Thymus (tissue), 11 donors: ENCODE measurements around the gene PCDHGC4. TPM values are rescaled to one million over a fixed set of nuclear protein-coding genes. Genes with fewer than 3 reads are reported as not detected.

ENCODE experiments used
- DNase-seq, 9 donors: peaks; one replicate each; pipeline ENCODE4 v3.0.0-alpha.2; 2013; ENCODE audit warnings: low spot score in 9 of 9, low read depth in 6 of 9, missing footprints in 1 of 9
- H3K27ac ChIP-seq, 2 donors: one replicate each; pipeline ENCODE4 v1.5.1; 2013; ENCODE audit warnings: control low read depth in 1 of 2, low read depth in 1 of 2, low read length in 1 of 2, mild to moderate bottlenecking in 1 of 2, moderate library complexity in 1 of 2
- H3K27me3 ChIP-seq, 2 donors: one replicate each; pipeline ENCODE4 v1.5.1; 2013; ENCODE audit warnings: low read length in 1 of 2; ENCODE audit not compliant: control insufficient read depth in 2 of 2, insufficient read depth in 1 of 2
- H3K36me3 ChIP-seq, 2 donors: one replicate each; pipeline ENCODE4 v1.5.1; 2013; ENCODE audit warnings: low read length in 1 of 2, mild to moderate bottlenecking in 1 of 2, moderate library complexity in 1 of 2; ENCODE audit not compliant: control insufficient read depth in 2 of 2, insufficient read depth in 2 of 2
- H3K4me1 ChIP-seq, 2 donors: one replicate each; pipeline ENCODE4 v1.5.1; 2013; ENCODE audit warnings: low read length in 2 of 2; ENCODE audit not compliant: control insufficient read depth in 2 of 2, insufficient read depth in 2 of 2
- H3K4me3 ChIP-seq, 2 donors: one replicate each; pipeline ENCODE4 v1.5.1; 2013; ENCODE audit warnings: low read length in 2 of 2, control low read depth in 1 of 2, mild to moderate bottlenecking in 1 of 2
- H3K9me3 ChIP-seq, 2 donors: one replicate each; pipeline ENCODE4 v1.5.1; 2013; ENCODE audit warnings: low read length in 1 of 2, mild to moderate bottlenecking in 1 of 2; ENCODE audit not compliant: control insufficient read depth in 2 of 2, insufficient read depth in 1 of 2
- WGBS: extraction: QIAGEN DNeasy Blood & Tissue Kit; methylation state at CpG from one replicate; pipeline ENCODE4 v1.1.7; 2013; 5-methylcytosine and 5-hydroxymethylcytosine counted together
- polyA plus RNA-seq: library from polyadenylated mRNA; stranded (reverse); fragments of 200-250 nt; gene quantifications from one replicate; pipeline ENCODE4 v1.2.3, GENCODE V29; 2013
- total RNA-seq: library from RNA; stranded (reverse); fragments of 120-200 nt; gene quantifications from one replicate; pipeline ENCODE4 v1.2.4, GENCODE V29; 2013
- donor health status: healthy.

The PCDHGC4 gene
- total and polyA plus RNA-seq, 2 donors: 0.05 to 0.19 TPM

DNA sequence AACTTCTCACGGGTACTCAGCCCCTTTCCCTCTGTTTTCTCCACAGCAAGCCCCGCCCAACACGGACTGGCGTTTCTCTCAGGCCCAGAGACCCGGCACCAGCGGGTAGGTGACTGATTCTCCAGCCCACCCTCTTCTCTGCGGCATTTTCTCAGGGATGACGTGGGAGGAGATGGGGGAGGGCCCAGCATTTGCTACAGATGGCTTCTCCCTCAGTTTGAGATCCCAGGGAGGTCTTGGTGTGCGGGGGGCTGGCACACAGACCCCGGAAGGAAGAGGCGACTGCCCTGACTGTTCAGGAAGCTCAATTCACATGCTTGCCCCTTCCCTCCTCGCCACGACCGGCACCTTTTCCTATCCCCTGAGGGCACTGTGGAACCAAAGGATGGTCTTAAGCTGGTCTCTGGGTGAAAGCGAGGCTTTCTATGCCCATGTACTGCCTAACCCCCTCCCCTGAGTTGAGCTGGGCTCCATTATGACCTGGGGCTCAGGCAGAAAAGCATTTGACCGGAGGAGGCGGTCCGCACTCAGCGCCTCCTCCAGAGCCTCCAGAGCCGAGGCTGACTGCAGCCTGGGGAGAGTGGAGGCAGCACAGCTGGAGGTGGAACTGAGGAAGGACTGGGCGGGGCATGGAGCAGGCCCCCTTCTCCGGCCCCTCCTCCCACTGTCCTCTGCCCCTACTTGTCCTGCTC lies 10.1 kb downstream of the PCDHGC4 start:
- H3K4me3 ChIP-seq: peak overlapping the region in 1 of 2 donors; percentile 4
- H3K27ac ChIP-seq: no peak overlapping the region
- H3K9me3 ChIP-seq: peaks cover 0 to 7% of the 10 kb centered on the region in 2 donors
- peaks cover 0 to 38% of the 10 kb centered on the region in 2 donors for H3K4me1 ChIP-seq
- peaks cover 34 to 65% of the 10 kb centered on the region in 2 donors for H3K27me3 ChIP-seq
- no peak for DNase-seq
- 43% methylated on average over 22 of the region's 22 CpGs for WGBS
- no peaks in the 10 kb centered on the region for H3K36me3 ChIP-seq

DNA sequence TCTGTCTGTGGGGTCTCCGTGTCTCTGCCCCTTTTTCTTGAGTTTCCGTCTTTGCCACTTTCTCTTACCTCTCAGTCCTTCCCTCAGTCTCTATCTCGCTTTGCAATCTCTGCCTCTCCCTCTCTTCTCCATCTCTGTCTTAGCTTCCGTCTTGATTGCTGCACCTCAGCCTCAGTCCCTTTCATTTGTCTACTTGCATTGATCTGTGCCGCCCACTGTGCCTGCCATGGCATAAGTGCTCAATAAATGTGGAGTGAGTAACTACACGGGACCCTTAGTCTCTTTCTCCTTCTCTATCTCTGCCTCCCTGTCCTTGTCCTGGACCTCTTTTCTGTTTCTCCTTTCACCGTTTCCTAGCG lies 10.6 kb downstream of the PCDHGC4 start:
- Histone ChIP-seq H3K27me3 (peaks cover 30 to 60% of the 10 kb centered on the region in 2 donors), H3K36me3 (no peaks in the 10 kb centered on the region), H3K4me1 (peaks cover 0 to 38% of the 10 kb centered on the region in 2 donors), H3K27ac (no peak overlapping the region), H3K4me3 (no peak overlapping the region), H3K9me3 (peaks cover 0 to 7% of the 10 kb centered on the region in 2 donors)
- 82% methylated on average over 8 of the region's 8 CpGs for WGBS
- DNase-seq: no peak

DNA sequence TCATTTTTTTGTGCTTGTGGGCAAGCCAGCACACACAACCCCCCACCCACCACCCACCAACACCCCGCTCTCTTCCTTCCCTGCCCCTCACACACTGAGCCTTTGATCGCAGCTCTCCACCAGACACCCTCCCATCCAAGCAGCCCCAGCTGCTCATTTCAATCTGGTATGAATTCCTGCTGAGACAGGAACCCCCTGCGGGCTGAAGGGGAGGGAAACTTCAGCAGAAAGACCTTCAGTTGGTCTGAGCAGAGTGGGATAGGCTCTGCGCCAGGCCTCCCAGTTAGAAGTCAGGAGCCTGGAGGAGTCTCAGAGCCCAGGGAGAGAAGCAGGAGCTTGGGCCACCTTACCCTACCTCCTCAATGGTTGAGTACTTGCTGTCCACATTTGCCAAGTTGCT lies 11.2 kb downstream of the PCDHGC4 start:
- Histone ChIP-seq H3K4me3 (no peak overlapping the region), H3K27ac (no peak overlapping the region), H3K36me3 (no peaks in the 10 kb centered on the region), H3K4me1 (peaks cover 0 to 37% of the 10 kb centered on the region in 2 donors), H3K27me3 (peaks cover 28 to 54% of the 10 kb centered on the region in 2 donors), H3K9me3 (peaks cover 0 to 7% of the 10 kb centered on the region in 2 donors)
- 71% methylated on average over 4 of the region's 4 CpGs for WGBS
- no peak for DNase-seq

DNA sequence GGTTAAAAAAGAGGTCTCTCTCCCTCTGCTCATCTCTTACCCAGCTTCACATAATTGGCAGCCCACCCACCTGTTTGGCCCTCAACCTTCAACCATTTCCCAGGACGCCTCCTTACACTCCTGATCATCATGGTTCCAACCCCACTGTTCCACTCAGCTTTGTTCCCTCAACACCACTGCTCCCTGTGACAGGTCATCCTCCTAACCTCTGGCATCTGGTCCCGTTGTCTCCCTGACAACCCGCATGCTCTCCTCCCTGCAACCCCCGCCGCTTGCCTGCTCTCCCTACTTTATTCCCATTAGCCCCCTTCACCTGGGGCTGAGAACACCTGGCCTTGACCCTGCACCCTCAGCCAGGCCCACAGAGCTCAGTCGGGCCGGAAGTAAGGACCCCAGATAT lies 16.9 kb downstream of the PCDHGC4 start:
- H3K4me3 ChIP-seq: no peak overlapping the region
- no peak overlapping the region for H3K27ac ChIP-seq
- 96% methylated on average over 7 of the region's 7 CpGs for WGBS
- no peaks in the 10 kb centered on the region for H3K9me3 ChIP-seq
- H3K36me3 ChIP-seq: no peaks in the 10 kb centered on the region
- no peaks in the 10 kb centered on the region for H3K4me1 ChIP-seq
- DNase-seq: no peak
- H3K27me3 ChIP-seq: no peaks in the 10 kb centered on the region

DNA sequence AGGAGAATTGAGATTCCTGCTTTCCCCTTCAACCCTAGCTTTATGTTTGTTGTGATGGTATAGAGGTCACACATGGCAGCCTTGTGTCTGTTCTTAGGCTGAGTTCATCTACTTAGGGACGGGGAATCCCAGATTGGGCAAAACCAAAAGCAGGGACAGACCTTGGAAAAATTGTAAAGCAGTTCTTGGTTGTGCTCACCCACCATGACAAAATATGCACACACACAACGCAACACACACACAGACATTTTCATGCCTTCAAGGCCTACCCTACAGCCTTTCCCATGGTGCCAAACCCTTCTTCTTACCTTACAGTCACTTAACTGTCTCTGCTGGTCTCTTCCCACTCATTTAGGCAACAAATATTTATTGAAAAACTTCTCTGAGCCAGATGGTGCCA lies 18.9 kb downstream of the PCDHGC4 start:
- no peaks in the 10 kb centered on the region for H3K9me3 ChIP-seq
- DNase-seq: no peak
- no peak overlapping the region for H3K4me3 ChIP-seq

DNA sequence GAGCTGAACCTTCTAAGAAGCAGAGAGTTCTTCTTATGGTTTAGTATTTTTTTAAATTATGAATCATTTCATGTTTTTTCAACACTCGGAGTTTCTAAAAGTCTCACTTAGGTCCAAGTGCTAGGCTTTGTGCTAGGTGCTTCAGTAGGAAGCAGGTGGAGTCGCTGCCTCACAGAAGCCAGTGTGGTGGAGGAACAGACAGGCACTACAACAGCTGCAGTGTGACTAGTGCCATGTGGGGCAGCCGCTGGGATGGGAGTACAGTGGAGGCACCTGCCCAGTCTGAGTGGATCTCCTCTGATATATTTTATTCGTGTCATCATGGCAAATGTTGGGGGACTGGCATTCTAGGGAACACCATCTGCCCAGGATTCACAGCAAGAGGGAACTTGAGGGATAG lies 19.4 kb downstream of the PCDHGC4 start:
- H3K9me3 ChIP-seq: no peaks in the 10 kb centered on the region
- peaks cover 0 to 19% of the 10 kb centered on the region in 2 donors for H3K4me1 ChIP-seq
- H3K36me3 ChIP-seq: no peaks in the 10 kb centered on the region
- H3K27ac ChIP-seq: no peak overlapping the region
- 94% methylated on average over 4 of the region's 4 CpGs for WGBS
- H3K27me3 ChIP-seq: peaks cover 0 to 16% of the 10 kb centered on the region in 2 donors
- DNase-seq: no peak
- no peak overlapping the region for H3K4me3 ChIP-seq

More for the DNA sequence above, 18.9 kb downstream of the PCDHGC4 start:
- H3K27me3 ChIP-seq: peaks cover 0 to 11% of the 10 kb centered on the region in 2 donors
- peaks cover 0 to 14% of the 10 kb centered on the region in 2 donors for H3K4me1 ChIP-seq
- 97% methylated on average over 2 of the region's 2 CpGs for WGBS
- H3K36me3 ChIP-seq: no peaks in the 10 kb centered on the region
- no peak overlapping the region for H3K27ac ChIP-seq

DNA sequence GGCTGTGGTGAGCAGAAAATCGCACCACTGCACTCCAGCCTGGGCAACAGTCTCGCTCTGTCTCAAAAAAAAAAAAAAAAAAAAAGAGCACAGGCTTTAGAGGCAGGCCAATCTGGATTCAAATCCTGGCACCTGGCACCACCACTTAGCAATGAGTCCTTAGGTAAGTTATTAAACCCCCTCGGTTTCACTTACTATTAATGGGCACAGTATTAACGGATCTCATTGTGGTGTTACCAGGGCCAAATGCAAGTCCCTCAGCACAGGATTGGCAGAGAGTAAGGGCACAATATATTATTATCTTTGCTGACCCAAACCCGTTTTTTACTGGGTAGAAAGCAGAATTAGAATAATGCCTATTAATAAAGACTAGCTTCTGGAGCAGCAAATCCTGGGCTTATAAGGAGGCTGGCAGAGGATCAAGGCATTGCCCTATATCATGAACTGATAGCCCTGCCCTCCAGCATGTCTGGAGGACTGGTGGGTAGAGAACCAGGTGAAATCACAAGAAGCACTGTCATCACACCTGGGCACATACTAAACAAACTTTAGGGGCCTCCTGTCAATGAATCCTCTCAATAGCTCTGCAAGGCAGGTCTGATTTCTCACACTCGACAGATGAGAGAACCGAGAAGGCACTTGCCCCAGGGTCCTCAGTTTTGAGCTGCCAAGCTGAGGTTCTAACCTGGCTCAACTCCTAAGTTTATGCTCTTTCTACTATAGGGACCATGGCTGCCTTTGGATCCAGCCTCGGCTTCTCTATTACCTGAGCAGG lies 21.7 kb downstream of the PCDHGC4 start:
- Histone ChIP-seq H3K4me1 (peaks cover 0 to 24% of the 10 kb centered on the region in 2 donors), H3K27me3 (peaks cover 0 to 24% of the 10 kb centered on the region in 2 donors), H3K27ac (no peak overlapping the region), H3K9me3 (no peaks in the 10 kb centered on the region), H3K36me3 (no peaks in the 10 kb centered on the region), H3K4me3 (no peak overlapping the region)
- no peak for DNase-seq
- 95% methylated on average over 8 of the region's 8 CpGs for WGBS

DNA sequence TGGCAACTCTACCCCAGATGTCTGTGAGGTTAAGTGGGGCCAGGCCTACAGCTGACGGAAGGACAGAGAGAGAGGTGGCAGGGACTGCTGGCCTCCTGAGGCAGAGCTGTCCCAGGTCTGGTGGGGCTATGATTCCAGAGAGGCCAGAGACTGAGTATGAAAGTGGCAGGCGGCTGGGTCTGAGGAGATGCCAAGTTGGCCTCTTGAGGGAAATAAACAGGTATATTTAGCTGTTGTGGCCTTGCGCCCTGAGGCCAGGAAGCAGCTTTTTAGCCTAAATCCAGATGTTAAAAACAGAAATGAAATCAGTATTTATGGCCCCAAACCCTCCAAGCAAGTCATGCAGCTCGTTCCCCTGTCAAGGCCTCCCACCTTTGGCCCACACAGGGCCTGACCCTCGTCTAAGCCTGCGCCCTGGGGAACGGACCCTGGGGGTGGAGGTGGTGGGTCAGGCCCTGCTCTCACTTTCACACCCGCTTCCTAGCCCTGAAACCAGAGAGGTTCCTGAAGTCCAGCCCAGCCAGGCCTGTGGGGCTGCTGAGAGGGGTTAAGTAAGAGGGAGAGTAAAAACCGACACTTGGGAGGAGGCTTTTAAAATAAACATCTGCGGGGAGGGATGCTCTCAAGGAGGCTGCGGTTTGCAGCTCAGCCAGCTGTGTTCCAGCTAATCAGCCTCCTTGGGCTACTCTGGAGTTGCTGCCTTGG lies 22.7 kb downstream of the PCDHGC4 start:
- Histone ChIP-seq H3K9me3 (no peaks in the 10 kb centered on the region), H3K4me1 (peaks cover 2 to 29% of the 10 kb centered on the region in 2 donors), H3K4me3 (no peak overlapping the region), H3K27ac (peak overlapping the region in 1 of 2 donors; percentile 53), H3K27me3 (peaks cover 0 to 31% of the 10 kb centered on the region in 2 donors), H3K36me3 (no peaks in the 10 kb centered on the region)
- WGBS: 81% methylated on average over 11 of the region's 11 CpGs
- no peak for DNase-seq

DNA sequence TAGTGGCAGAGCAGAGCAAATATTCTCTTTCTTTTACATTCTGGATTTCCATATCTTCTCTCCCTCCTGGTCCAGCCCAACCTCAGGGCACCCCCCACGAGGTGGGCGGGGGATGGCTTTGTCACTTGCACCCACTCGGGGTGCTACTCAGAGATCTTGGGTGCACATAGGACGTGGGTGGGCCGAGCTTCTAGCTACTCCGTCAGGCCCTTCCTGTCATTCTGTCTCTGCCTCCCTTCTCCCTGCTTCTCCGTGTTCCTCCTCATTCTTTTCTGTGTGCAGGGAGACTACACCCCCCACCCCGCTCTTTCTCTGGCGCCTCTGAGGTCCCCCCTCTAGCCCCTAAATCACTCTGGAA lies 23.6 kb downstream of the PCDHGC4 start:
- Histone ChIP-seq H3K9me3 (no peaks in the 10 kb centered on the region), H3K36me3 (no peaks in the 10 kb centered on the region), H3K4me3 (no peak overlapping the region), H3K27ac (peak overlapping the region in 1 of 2 donors; percentile 47), H3K27me3 (peaks cover 0 to 40% of the 10 kb centered on the region in 2 donors), H3K4me1 (peaks cover 2 to 38% of the 10 kb centered on the region in 2 donors)
- no peak for DNase-seq
- WGBS: 84% methylated on average over 9 of the region's 9 CpGs
